DND-41 (cell line): Measurements from ENCODE around the gene ADAMTSL2.

ENCODE experiments used
- ATAC-seq: fragments of 200-7000 bp; cut with Tn5 transposase; 3 replicates; pipeline ENCODE4 v1.9.1; 2021; ENCODE audit warnings: low read depth; ENCODE audit not compliant: insufficient read depth
- DNase-seq: peaks from one replicate; pipeline ENCODE4 v3.0.0-alpha.2; 2020
- H2AFZ ChIP-seq: 2 replicates; pipeline ENCODE4 v1.6.0; 2012; ENCODE audit warnings: low read depth, low read length
- H3K27ac ChIP-seq: 2 replicates; pipeline ENCODE4 v1.5.1; 2012; ENCODE audit warnings: low read length, inconsistent platforms
- H3K27me3 ChIP-seq: fragments of 200-600 bp; sonication (generic); 2 replicates; pipeline ENCODE4 v1.6.0; 2012; ENCODE audit warnings: low read length, mild to moderate bottlenecking, inconsistent platforms; ENCODE audit not compliant: insufficient read depth, poor library complexity
- H3K36me3 ChIP-seq: 2 replicates; pipeline ENCODE4 v1.5.1; 2012; ENCODE audit warnings: low read length, inconsistent platforms; ENCODE audit not compliant: insufficient read depth
- H3K4me1 ChIP-seq: 2 replicates; pipeline ENCODE4 v1.5.1; 2012; ENCODE audit warnings: mild to moderate bottlenecking, low read length; ENCODE audit not compliant: insufficient read depth
- H3K4me2 ChIP-seq: 2 replicates; pipeline ENCODE4 v1.6.0; 2012; ENCODE audit warnings: mild to moderate bottlenecking, moderate library complexity, low read length, inconsistent platforms; ENCODE audit not compliant: insufficient read depth
- H3K4me3 ChIP-seq, 2 experiments: fragments of 200-600 bp in 1 of 2; shearing (Covaris generic) in 1 of 2; 2 replicates each; pipeline ENCODE4 v1.5.1; 2012 to 2016; ENCODE audit warnings: inconsistent platforms in 2 of 2, low read length in 2 of 2, mild to moderate bottlenecking in 2 of 2, low read depth in 1 of 2, moderate library complexity in 1 of 2
- H3K79me2 ChIP-seq: 2 replicates; pipeline ENCODE4 v1.6.0; 2012; ENCODE audit warnings: low read length, inconsistent platforms; ENCODE audit not compliant: insufficient read depth
- H3K9ac ChIP-seq: 2 replicates; pipeline ENCODE4 v1.6.0; 2012; ENCODE audit warnings: low read depth, mild to moderate bottlenecking, inconsistent platforms, low read length, moderate library complexity
- H3K9me3 ChIP-seq: 2 replicates; pipeline ENCODE4 v1.5.1; 2012; ENCODE audit warnings: low read length, moderate library complexity, mild to moderate bottlenecking, inconsistent platforms; ENCODE audit not compliant: insufficient read depth, severe bottlenecking
- H4K20me1 ChIP-seq: 2 replicates; pipeline ENCODE4 v1.6.0; 2012; ENCODE audit warnings: low read length; ENCODE audit not compliant: insufficient read depth
- EZH2 ChIP-seq: IDR thresholded peaks from 3 replicates; pipeline ENCODE4 v1.6.1; 2012; ENCODE audit warnings: borderline replicate concordance, low read depth, mild to moderate bottlenecking, moderate library complexity, low read length, inconsistent platforms; ENCODE audit not compliant: severe bottlenecking
- TF ChIP-seq, protein P1 (sequence below): IDR thresholded peaks from 2 replicates; pipeline ENCODE4 v1.5.1; 2012; ENCODE audit warnings: borderline replicate concordance, low read length, moderate library complexity, mild to moderate bottlenecking; ENCODE audit not compliant: poor library complexity, severe bottlenecking; ENCODE audit errors: extremely low read depth

Gene ADAMTSL2

DNA sequence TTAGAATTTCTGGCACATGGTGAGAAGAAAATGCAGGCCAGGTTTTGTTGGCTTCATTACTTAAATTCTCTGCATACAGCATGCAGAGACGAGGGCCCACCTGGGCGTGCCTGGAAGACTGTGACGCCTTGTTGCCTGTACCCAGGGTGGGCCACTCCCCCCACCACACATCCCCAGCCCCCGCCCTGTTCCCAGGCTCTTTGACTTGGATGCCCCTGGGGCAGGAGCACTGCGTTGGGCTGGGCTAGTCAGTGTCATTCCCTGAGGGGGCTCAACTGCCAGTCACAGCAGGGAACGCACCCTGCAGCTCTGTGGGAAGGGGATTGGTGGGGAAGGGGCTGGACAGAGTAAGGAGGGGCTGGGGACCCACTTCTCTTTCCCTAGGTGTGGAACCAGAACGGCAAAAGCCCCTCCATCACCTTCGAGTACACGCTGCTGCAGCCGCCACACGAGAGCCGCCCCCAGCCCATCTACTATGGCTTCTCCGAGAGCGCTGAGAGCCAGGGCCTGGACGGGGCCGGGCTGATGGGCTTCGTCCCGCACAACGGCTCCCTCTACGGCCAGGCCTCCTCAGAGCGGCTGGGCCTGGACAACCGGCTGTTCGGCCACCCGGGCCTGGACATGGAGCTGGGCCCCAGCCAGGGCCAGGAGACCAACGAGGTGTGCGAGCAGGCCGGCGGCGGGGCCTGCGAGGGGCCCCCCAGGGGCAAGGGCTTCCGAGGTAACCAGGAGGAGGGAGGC, 19.6 kb downstream of the ADAMTSL2 start:
- Histone ChIP-seq H3K27ac (no peak overlapping the region), H3K4me2 (no peak overlapping the region)

DNA sequence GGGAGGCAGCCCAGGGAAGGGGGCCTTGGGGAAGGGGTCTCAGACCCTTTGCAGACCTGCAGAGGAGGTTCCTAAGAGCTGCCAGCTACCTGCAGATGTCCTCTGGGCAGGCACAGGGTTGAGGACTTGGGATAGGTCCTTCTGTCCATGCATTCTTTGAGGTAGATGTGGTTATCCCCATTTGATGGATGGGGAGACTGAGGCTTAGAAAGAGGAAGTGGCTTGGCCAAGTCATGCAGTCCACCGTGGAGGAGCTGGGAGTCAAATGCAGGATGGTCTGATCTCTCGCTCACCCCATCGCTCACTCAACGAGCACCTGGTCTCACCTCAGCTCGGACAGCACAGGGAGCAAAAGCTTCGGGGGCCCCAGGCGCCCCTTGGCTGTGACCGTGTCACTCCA, 20.2 kb downstream of the ADAMTSL2 start:
- ATAC-seq, result no peak
- Histone ChIP-seq H3K9me3 (no peaks in the 10 kb centered on the region), H3K9ac (no peak overlapping the region), H2AFZ (no peak overlapping the region), H3K4me3 (no peak overlapping the region), H3K4me1 (no peaks in the 10 kb centered on the region), H3K79me2 (no peaks in the 10 kb centered on the region), H3K27me3 (no peaks in the 10 kb centered on the region), H3K27ac (no peak overlapping the region), H3K36me3 (no peaks in the 10 kb centered on the region), H3K4me2 (no peak overlapping the region), H4K20me1 (no peaks in the 10 kb centered on the region)
- TF ChIP-seq EZH2, result no peak
- TF ChIP-seq, protein P1, sequence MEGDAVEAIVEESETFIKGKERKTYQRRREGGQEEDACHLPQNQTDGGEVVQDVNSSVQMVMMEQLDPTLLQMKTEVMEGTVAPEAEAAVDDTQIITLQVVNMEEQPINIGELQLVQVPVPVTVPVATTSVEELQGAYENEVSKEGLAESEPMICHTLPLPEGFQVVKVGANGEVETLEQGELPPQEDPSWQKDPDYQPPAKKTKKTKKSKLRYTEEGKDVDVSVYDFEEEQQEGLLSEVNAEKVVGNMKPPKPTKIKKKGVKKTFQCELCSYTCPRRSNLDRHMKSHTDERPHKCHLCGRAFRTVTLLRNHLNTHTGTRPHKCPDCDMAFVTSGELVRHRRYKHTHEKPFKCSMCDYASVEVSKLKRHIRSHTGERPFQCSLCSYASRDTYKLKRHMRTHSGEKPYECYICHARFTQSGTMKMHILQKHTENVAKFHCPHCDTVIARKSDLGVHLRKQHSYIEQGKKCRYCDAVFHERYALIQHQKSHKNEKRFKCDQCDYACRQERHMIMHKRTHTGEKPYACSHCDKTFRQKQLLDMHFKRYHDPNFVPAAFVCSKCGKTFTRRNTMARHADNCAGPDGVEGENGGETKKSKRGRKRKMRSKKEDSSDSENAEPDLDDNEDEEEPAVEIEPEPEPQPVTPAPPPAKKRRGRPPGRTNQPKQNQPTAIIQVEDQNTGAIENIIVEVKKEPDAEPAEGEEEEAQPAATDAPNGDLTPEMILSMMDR, result no peak
- DNase-seq, result no peak

More for the DNA sequence above, 19.6 kb downstream of the ADAMTSL2 start:
- Histone ChIP-seq H3K9ac (no peak overlapping the region), H3K4me1 (no peaks in the 10 kb centered on the region), H4K20me1 (no peaks in the 10 kb centered on the region), H3K9me3 (no peaks in the 10 kb centered on the region), H2AFZ (no peak overlapping the region), H3K36me3 (no peaks in the 10 kb centered on the region), H3K79me2 (no peaks in the 10 kb centered on the region), H3K27me3 (no peaks in the 10 kb centered on the region), H3K4me3 (no peak overlapping the region)
- no peak for TF ChIP-seq EZH2
- TF ChIP-seq, protein P1, result no peak
- ATAC-seq, result no peak
- DNase-seq, result no peak

DNA sequence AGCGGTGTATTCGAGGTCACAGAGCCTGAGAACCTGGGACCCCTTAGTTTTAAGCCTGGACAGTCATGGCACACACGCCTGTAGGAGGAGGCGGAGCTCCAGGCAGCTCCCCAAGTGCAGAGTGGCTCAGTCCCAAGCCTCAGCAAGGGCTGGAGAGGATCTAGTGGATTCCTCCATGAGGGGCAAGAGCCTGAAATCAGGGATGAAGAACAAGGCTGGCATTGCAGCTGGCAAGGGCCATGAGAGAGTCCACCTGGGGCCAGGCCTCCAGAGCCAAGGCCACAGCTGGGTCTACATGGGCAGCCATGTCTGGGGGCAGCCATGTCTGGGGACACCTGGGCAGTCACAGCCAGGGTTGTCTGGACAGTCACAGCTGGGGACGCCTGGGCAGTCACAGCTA, 21.9 kb downstream of the ADAMTSL2 start:
- ATAC-seq, result no peak
- Histone ChIP-seq H3K9me3 (no peaks in the 10 kb centered on the region), H4K20me1 (no peaks in the 10 kb centered on the region), H3K9ac (no peak overlapping the region), H3K36me3 (no peaks in the 10 kb centered on the region), H3K4me1 (no peaks in the 10 kb centered on the region), H3K79me2 (no peaks in the 10 kb centered on the region), H2AFZ (no peak overlapping the region), H3K4me2 (no peak overlapping the region), H3K4me3 (no peak overlapping the region), H3K27ac (no peak overlapping the region), H3K27me3 (no peaks in the 10 kb centered on the region)
- no peak for DNase-seq
- TF ChIP-seq, protein P1, result no peak
- no peak for TF ChIP-seq EZH2

DNA sequence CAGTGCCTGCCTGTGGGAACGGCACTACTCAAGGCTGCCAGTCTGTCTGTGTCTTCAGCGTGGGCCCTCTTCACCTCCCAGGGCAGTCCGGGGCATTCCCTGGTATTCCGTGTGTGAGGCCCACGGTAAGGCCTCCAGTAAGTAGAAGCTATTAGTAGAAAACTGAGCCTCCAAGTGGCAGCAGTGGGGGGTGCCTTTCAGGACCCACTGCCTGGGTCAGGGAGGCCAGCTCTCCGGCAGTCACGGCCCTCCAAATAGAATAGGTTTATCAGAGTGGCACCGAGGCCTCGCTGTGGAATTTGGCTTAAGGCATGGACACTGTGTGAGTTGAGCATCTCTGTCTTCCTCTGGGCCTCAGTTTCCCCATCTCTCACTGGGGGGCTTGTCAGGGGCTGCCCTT, 23.1 kb downstream of the ADAMTSL2 start:
- no peaks in the 10 kb centered on the region for H3K79me2 ChIP-seq
- H3K27ac ChIP-seq, result no peak overlapping the region
- no peak overlapping the region for H2AFZ ChIP-seq
- TF ChIP-seq EZH2, result no peak
- TF ChIP-seq, protein P1, result no peak
- H3K9ac ChIP-seq, result no peak overlapping the region
- no peak overlapping the region for H3K4me3 ChIP-seq
- no peaks in the 10 kb centered on the region for H3K4me1 ChIP-seq
- H3K4me2 ChIP-seq, result no peak overlapping the region
- no peaks in the 10 kb centered on the region for H3K27me3 ChIP-seq
- no peak for DNase-seq
- no peaks in the 10 kb centered on the region for H4K20me1 ChIP-seq
- ATAC-seq, result no peak
- H3K9me3 ChIP-seq, result no peaks in the 10 kb centered on the region
- H3K36me3 ChIP-seq, result no peaks in the 10 kb centered on the region
